Neural progenitor cell (in vitro differentiated cells): ENCODE data around the gene SYCN. TPM values are rescaled to one million over a fixed set of nuclear protein-coding genes. Genes with fewer than 3 reads are reported as not detected.

Experiments
- DNase-seq: peaks from one replicate; pipeline ENCODE4 v3.0.0-alpha.2; 2016; ENCODE audit warnings: low spot score
- H2AFZ ChIP-seq: fragments of 200-600 bp; sonication (generic); replicated peaks from 2 replicates; pipeline ENCODE4 v1.6.1; 2016; ENCODE audit warnings: antibody characterized with exemption
- H3F3A ChIP-seq: fragments of 200-600 bp; sonication (generic); 2 replicates; pipeline ENCODE4 v1.6.1; 2016; ENCODE audit warnings: antibody characterized with exemption, low read depth
- H3K27ac ChIP-seq: fragments of 200-600 bp; sonication (generic); 2 replicates; pipeline ENCODE4 v1.5.1; 2016; ENCODE audit warnings: mild to moderate bottlenecking
- H3K27me3 ChIP-seq: fragments of 200-600 bp; sonication (generic); 2 replicates; pipeline ENCODE4 v1.6.1; 2016; ENCODE audit warnings: mild to moderate bottlenecking, moderate library complexity
- H3K36me3 ChIP-seq: fragments of 200-600 bp; sonication (generic); 2 replicates; pipeline ENCODE4 v1.5.1; 2016
- H3K4me1 ChIP-seq: fragments of 200-600 bp; sonication (generic); 2 replicates; pipeline ENCODE4 v1.6.1; 2016; ENCODE audit warnings: mixed run types
- H3K4me2 ChIP-seq: fragments of 200-600 bp; sonication (generic); 2 replicates; pipeline ENCODE4 v1.6.1; 2016
- H3K4me3 ChIP-seq: fragments of 200-600 bp; sonication (generic); 2 replicates; pipeline ENCODE4 v1.5.1; 2016
- H3K79me2 ChIP-seq: fragments of 200-600 bp; sonication (generic); 2 replicates; pipeline ENCODE4 v1.6.1; 2016; ENCODE audit warnings: low read depth
- H3K9ac ChIP-seq: fragments of 200-600 bp; sonication (generic); 2 replicates; pipeline ENCODE4 v1.6.1; 2016
- H3K9me3 ChIP-seq: fragments of 200-600 bp; sonication (generic); 2 replicates; pipeline ENCODE4 v1.5.1; 2016; ENCODE audit warnings: low read depth
- H4K20me1 ChIP-seq: fragments of 200-600 bp; sonication (generic); 2 replicates; pipeline ENCODE4 v1.6.1; 2016; ENCODE audit warnings: low read depth
- H3K27ac Mint-ChIP-seq: 3 replicates; pipeline ENCODE4 v1.8.0; 2021; ENCODE audit warnings: mixed read lengths
- H3K27me3 Mint-ChIP-seq: 2 replicates; pipeline ENCODE4 v1.8.0; 2022; ENCODE audit warnings: low read depth, mild to moderate bottlenecking, inconsistent platforms, moderate library complexity, mixed read lengths; ENCODE audit not compliant: insufficient read depth
- H3K36me3 Mint-ChIP-seq: 3 replicates; pipeline ENCODE4 v1.8.0; 2021; ENCODE audit warnings: mixed read lengths
- H3K4me1 Mint-ChIP-seq: 3 replicates; pipeline ENCODE4 v1.8.0; 2021; ENCODE audit warnings: mixed read lengths
- H3K4me3 Mint-ChIP-seq: 3 replicates; pipeline ENCODE4 v1.8.0; 2021; ENCODE audit warnings: mild to moderate bottlenecking, moderate library complexity, mixed read lengths
- H3K9me3 Mint-ChIP-seq: 3 replicates; pipeline ENCODE4 v1.8.0; 2020; ENCODE audit warnings: mixed read lengths
- EZH2 ChIP-seq: fragments of 200-600 bp; sonication (generic); IDR thresholded peaks from 2 replicates; pipeline ENCODE4 v1.6.1; 2017; ENCODE audit warnings: antibody characterized with exemption, mild to moderate bottlenecking, moderate library complexity
- EZH2phosphoT487 ChIP-seq: fragments of 200-600 bp; sonication (generic); IDR thresholded peaks from 2 replicates; pipeline ENCODE4 v1.6.1; 2017; ENCODE audit warnings: antibody characterized with exemption
- total RNA-seq: library from RNA; depleted of rRNA; stranded (reverse); fragments of >200 nt; gene quantifications from 2 replicates; pipeline ENCODE4 v1.2.3, GENCODE V29; 2015; ENCODE audit warnings: low replicate concordance
- TF ChIP-seq, protein P1 (sequence below): fragments of 200-600 bp; sonication (generic); IDR thresholded peaks from 2 replicates; pipeline ENCODE4 v1.5.1; 2017; ENCODE audit warnings: antibody characterized with exemption, mild to moderate bottlenecking

The SYCN gene
- total RNA-seq, 1 donor from 2014 or later = not detected

DNA sequence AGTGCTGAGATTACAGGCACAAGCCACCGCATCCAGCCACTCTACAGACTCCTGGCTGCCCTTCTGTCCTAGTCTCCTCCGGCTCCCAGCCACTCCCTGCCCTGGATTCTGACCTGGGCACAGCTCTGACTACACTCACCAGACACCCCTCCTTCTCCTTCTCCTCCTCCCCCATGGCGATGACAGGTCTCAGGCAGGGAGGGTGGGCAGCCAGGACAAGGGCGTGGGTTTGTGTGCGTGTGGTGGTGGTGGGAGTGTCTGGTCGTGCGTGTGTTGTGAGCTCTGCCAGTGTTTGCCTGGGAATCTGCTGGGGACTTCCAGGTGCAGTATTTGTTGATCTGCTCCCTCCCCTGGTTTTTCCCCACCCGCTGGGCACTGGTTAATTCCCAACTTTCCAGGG, 10.3 kb downstream of the SYCN start:
- no peak overlapping the region for H3K9ac ChIP-seq
- H3K4me2 ChIP-seq = no peak overlapping the region
- H3K36me3 ChIP-seq = no peaks in the 10 kb centered on the region
- peaks cover 42% of the 10 kb centered on the region for H3K27me3 ChIP-seq
- no peaks in the 10 kb centered on the region for H3K9me3 ChIP-seq
- no peak overlapping the region for H2AFZ ChIP-seq
- H3K79me2 ChIP-seq = no peaks in the 10 kb centered on the region
- peak; percentile 25 for DNase-seq
- Mint-ChIP-seq H3K27me3 (peaks cover 36% of the 10 kb centered on the region), H3K9me3 (no peaks in the 10 kb centered on the region), H3K4me1 (peaks cover 33% of the 10 kb centered on the region), H3K4me3 (peak overlapping the region; percentile 22), H3K36me3 (no peaks in the 10 kb centered on the region), H3K27ac (peak overlapping the region; percentile 34)
- peaks cover 17% of the 10 kb centered on the region for H3F3A ChIP-seq
- H3K4me1 ChIP-seq = peaks cover 6% of the 10 kb centered on the region
- no peak overlapping the region for H3K4me3 ChIP-seq
- no peaks in the 10 kb centered on the region for H4K20me1 ChIP-seq
- no peak overlapping the region for H3K27ac ChIP-seq
- TF ChIP-seq EZH2 (no peak), EZH2phosphoT487 (no peak)
- TF ChIP-seq, protein P1, sequence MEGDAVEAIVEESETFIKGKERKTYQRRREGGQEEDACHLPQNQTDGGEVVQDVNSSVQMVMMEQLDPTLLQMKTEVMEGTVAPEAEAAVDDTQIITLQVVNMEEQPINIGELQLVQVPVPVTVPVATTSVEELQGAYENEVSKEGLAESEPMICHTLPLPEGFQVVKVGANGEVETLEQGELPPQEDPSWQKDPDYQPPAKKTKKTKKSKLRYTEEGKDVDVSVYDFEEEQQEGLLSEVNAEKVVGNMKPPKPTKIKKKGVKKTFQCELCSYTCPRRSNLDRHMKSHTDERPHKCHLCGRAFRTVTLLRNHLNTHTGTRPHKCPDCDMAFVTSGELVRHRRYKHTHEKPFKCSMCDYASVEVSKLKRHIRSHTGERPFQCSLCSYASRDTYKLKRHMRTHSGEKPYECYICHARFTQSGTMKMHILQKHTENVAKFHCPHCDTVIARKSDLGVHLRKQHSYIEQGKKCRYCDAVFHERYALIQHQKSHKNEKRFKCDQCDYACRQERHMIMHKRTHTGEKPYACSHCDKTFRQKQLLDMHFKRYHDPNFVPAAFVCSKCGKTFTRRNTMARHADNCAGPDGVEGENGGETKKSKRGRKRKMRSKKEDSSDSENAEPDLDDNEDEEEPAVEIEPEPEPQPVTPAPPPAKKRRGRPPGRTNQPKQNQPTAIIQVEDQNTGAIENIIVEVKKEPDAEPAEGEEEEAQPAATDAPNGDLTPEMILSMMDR = no peak

GRCh38 chr19:39192846-39193245, 11.2 kb downstream of the SYCN start:
- Histone ChIP-seq H2AFZ (no peak overlapping the region), H3K4me3 (no peak overlapping the region), H3K27me3 (peaks cover 33% of the 10 kb centered on the region), H3K4me1 (peaks cover 6% of the 10 kb centered on the region), H3K79me2 (no peaks in the 10 kb centered on the region), H3K36me3 (no peaks in the 10 kb centered on the region), H3K9ac (no peak overlapping the region), H3K27ac (no peak overlapping the region), H3F3A (peaks cover 17% of the 10 kb centered on the region), H4K20me1 (no peaks in the 10 kb centered on the region), H3K4me2 (no peak overlapping the region), H3K9me3 (no peaks in the 10 kb centered on the region)
- DNase-seq = no peak
- Mint-ChIP-seq H3K4me3 (no peak overlapping the region), H3K4me1 (peaks cover 33% of the 10 kb centered on the region), H3K36me3 (no peaks in the 10 kb centered on the region), H3K27ac (no peak overlapping the region), H3K9me3 (no peaks in the 10 kb centered on the region), H3K27me3 (peaks cover 31% of the 10 kb centered on the region)
- TF ChIP-seq EZH2phosphoT487 (no peak), EZH2 (no peak)
- TF ChIP-seq, protein P1 = no peak

- H3K4me2 ChIP-seq = no peak overlapping the region
- H3K36me3 Mint-ChIP-seq = no peaks in the 10 kb centered on the region
- no peaks in the 10 kb centered on the region for H3K36me3 ChIP-seq
- peak overlapping the region; percentile 76 for H3K27ac Mint-ChIP-seq
- no peak for TF ChIP-seq EZH2phosphoT487
- TF ChIP-seq, protein P1 = no peak
- H3K27me3 ChIP-seq = peaks cover 12% of the 10 kb centered on the region
- H3K27me3 Mint-ChIP-seq = peaks cover 15% of the 10 kb centered on the region
- peaks cover 10% of the 10 kb centered on the region for H3F3A ChIP-seq
- no peaks in the 10 kb centered on the region for H3K9me3 ChIP-seq
- no peaks in the 10 kb centered on the region for H3K9me3 Mint-ChIP-seq
- H3K79me2 ChIP-seq = no peaks in the 10 kb centered on the region
- no peak overlapping the region for H3K27ac ChIP-seq
- no peak overlapping the region for H2AFZ ChIP-seq
- H4K20me1 ChIP-seq = no peaks in the 10 kb centered on the region
- H3K4me3 Mint-ChIP-seq = no peak overlapping the region
- no peak for DNase-seq
- peaks cover 22% of the 10 kb centered on the region for H3K4me1 Mint-ChIP-seq
- no peaks in the 10 kb centered on the region for H3K4me1 ChIP-seq
- H3K4me3 ChIP-seq = no peak overlapping the region
- H3K9ac ChIP-seq = no peak overlapping the region
Measured at GRCh38 chr19:39190768-39191167, 13.3 kb downstream of the SYCN start.
